Endothelial cell of umbilical vein (primary cell): Measurements from ENCODE around the gene MECP2. TPM values are rescaled to one million over a fixed set of nuclear protein-coding genes. Genes with fewer than 3 reads are reported as not detected.

ENCODE experiments used
- BruUV-seq: library from RNA; stranded (reverse); fragments of 400-500 nt; replicated peaks from 2 replicates; lab custom pipeline; 2021; lab: Mats Ljungman, UMichigan
- CTCF ChIA-PET: fragments of 300-600, 350-600 bp; sonication (Branson Sonifier 250); formaldehyde crosslinking; loops from one replicate; lab custom pipeline; 2021; ENCODE audit warnings: antibody characterized with exemption, inconsistent platforms; lab: Charles Lee
- POLR2A ChIA-PET: fragments of 300-600, 350-600 bp; sonication (Branson Sonifier 250); formaldehyde crosslinking; loops from one replicate; lab custom pipeline; 2021; ENCODE audit warnings: antibody characterized with exemption, inconsistent platforms; lab: Charles Lee
- DNase-seq: peaks from one replicate; pipeline ENCODE4 v3.0.0-alpha.2; 2011; ENCODE audit warnings: low read depth, low spot score
- FAIRE-seq: peaks from 2 replicates; lab custom pipeline; 2011; peaks lifted over from hg19 to GRCh38; lab: Jason Lieb, UNC
- H2AFZ ChIP-seq: 2 replicates; pipeline ENCODE4 v1.6.0; 2012; ENCODE audit warnings: low read depth, low read length, control low read depth, inconsistent platforms
- H3K27ac ChIP-seq: 2 replicates; pipeline ENCODE4 v1.5.1; 2011; ENCODE audit warnings: low read depth, mild to moderate bottlenecking, control low read depth, low read length, moderate library complexity; ENCODE audit not compliant: insufficient read depth
- H3K27me3 ChIP-seq, 2 experiments: 2 replicates each; pipeline versions ENCODE4 v1.6.0 to v1.6.1; 2011; ENCODE audit warnings: low read length in 2 of 2, mixed read lengths in 1 of 2; ENCODE audit not compliant: control insufficient read depth in 2 of 2, insufficient read depth in 2 of 2
- H3K36me3 ChIP-seq, 2 experiments: 2 replicates in 1 of 2; 3 replicates in 1 of 2; pipeline ENCODE4 v1.5.1; 2011; ENCODE audit warnings: low read length in 2 of 2, mild to moderate bottlenecking in 1 of 2, moderate library complexity in 1 of 2; ENCODE audit not compliant: control insufficient read depth in 2 of 2, insufficient read depth in 2 of 2; ENCODE audit errors: extremely low read depth in 1 of 2
- H3K4me1 ChIP-seq: 3 replicates; pipeline ENCODE4 v1.5.1; 2011; ENCODE audit warnings: mild to moderate bottlenecking, low read length; ENCODE audit not compliant: control insufficient read depth, insufficient read depth; ENCODE audit errors: extremely low read depth
- H3K4me2 ChIP-seq: 2 replicates; pipeline ENCODE4 v1.6.1; 2011; ENCODE audit warnings: low read length, control low read depth, mixed read lengths; ENCODE audit not compliant: insufficient read depth
- H3K4me3 ChIP-seq, 3 experiments: fragments of 200-600 bp in 1 of 3; sonication (generic), shearing (Covaris generic) in 1 of 3; replicated peaks in 1 of 3; 2 replicates each; pipeline ENCODE4 v1.5.1; 2011 to 2016; ENCODE audit warnings: control low read depth in 3 of 3, low read length in 3 of 3, mild to moderate bottlenecking in 2 of 3, inconsistent platforms in 1 of 3, low read depth in 1 of 3, moderate library complexity in 1 of 3; ENCODE audit not compliant: insufficient read depth in 1 of 3
- H3K79me2 ChIP-seq: 2 replicates; pipeline ENCODE4 v1.6.0; 2012; ENCODE audit warnings: low read length, inconsistent platforms; ENCODE audit not compliant: control insufficient read depth, insufficient read depth
- H3K9ac ChIP-seq: replicated peaks from 2 replicates; pipeline ENCODE3; 2011; ENCODE audit warnings: low read length, control low read depth; ENCODE audit not compliant: insufficient read depth; ENCODE audit errors: extremely low read depth
- H3K9me1 ChIP-seq: replicated peaks from 3 replicates; pipeline ENCODE4 v1.6.0; 2011; ENCODE audit warnings: mild to moderate bottlenecking, low read length; ENCODE audit not compliant: control insufficient read depth, insufficient read depth; ENCODE audit errors: extremely low read depth
- H3K9me3 ChIP-seq: replicated peaks from 2 replicates; pipeline ENCODE4 v1.5.1; 2012; ENCODE audit warnings: low read length, inconsistent platforms; ENCODE audit not compliant: control insufficient read depth, insufficient read depth
- H4K20me1 ChIP-seq: replicated peaks from 2 replicates; pipeline ENCODE3; 2011; ENCODE audit warnings: mild to moderate bottlenecking, low read length; ENCODE audit not compliant: control insufficient read depth, insufficient read depth; ENCODE audit errors: extremely low read depth
- EZH2 ChIP-seq: IDR thresholded peaks from 2 replicates; pipeline ENCODE4 v1.6.1; 2012; ENCODE audit warnings: borderline replicate concordance, low read depth, mild to moderate bottlenecking, moderate library complexity, low read length, inconsistent platforms; ENCODE audit not compliant: severe bottlenecking
- FOS ChIP-seq: IDR thresholded peaks from 2 replicates; pipeline ENCODE4 v1.6.1; 2011; ENCODE audit warnings: mild to moderate bottlenecking, low read length, moderate library complexity, borderline replicate concordance; ENCODE audit not compliant: insufficient read depth
- GATA2 ChIP-seq: IDR thresholded peaks from 2 replicates; pipeline ENCODE4 v1.7.0; 2011; ENCODE audit warnings: low read depth, mild to moderate bottlenecking, moderate library complexity, mixed read lengths, low read length; ENCODE audit not compliant: insufficient read length, insufficient read depth
- JUN ChIP-seq: IDR thresholded peaks from 2 replicates; pipeline ENCODE4 v1.6.1; 2011; ENCODE audit warnings: borderline replicate concordance, low read depth; ENCODE audit not compliant: insufficient read length, insufficient read depth
- MYC ChIP-seq: IDR thresholded peaks from one replicate; pipeline ENCODE4 v1.6.1; 2011; ENCODE audit warnings: mild to moderate bottlenecking, low read depth, low read length
- POLR2A ChIP-seq: IDR thresholded peaks from 2 replicates; pipeline ENCODE4 v1.6.1; 2012; ENCODE audit warnings: low read depth, mild to moderate bottlenecking, control low read depth, low read length
- POLR2AphosphoS5 ChIP-seq: IDR thresholded peaks from 2 replicates; pipeline ENCODE4 v1.6.1; 2012; ENCODE audit warnings: low read depth, mild to moderate bottlenecking, control low read depth, low read length, moderate library complexity; ENCODE audit not compliant: insufficient read depth
- dilution Hi-C: fragments of 300-500 bp; cut with MboI; formaldehyde crosslinking; loops from one replicate; pipeline ENCODE4 v1.15.0; 2019; ENCODE audit warnings: low sequenced_read_pairs; ENCODE audit not compliant: extremely low pct_ligation_motif_present
- intact Hi-C: fragments of 100-400 bp; cut with micrococcal nuclease; formaldehyde crosslinking; loops from one replicate; pipeline ENCODE4 v1.10.0; 2022
- polyA plus RNA-seq, 4 experiments: library from polyadenylated mRNA; depleted of rRNA in 3 of 4; stranded (reverse) in 3 of 4; unstranded in 1 of 4; fragments of >200 nt; gene quantifications; 2 replicates each; pipeline versions ENCODE4 v1.2.1 to v1.2.3, GENCODE V29; 2011 to 2012; ENCODE audit warnings: missing spikeins in 1 of 4
- total RNA-seq: library from RNA; stranded (reverse); gene quantifications from 2 replicates; pipeline ENCODE4 v1.2.3, GENCODE V29; 2021
- TF ChIP-seq, protein P1 (sequence below): IDR thresholded peaks from 2 replicates; pipeline ENCODE4 v1.6.1; 2011; ENCODE audit not compliant: insufficient read depth, insufficient read length
- TF ChIP-seq, protein P2 (sequence below), 2 donors: IDR thresholded peaks; 1 replicate in 1 of 2; 2 replicates in 1 of 2; pipeline ENCODE4 v1.5.1; 2011; ENCODE audit warnings: low read length in 2 of 2, mild to moderate bottlenecking in 2 of 2, moderate library complexity in 2 of 2, control low read depth in 1 of 2, inconsistent platforms in 1 of 2, low read depth in 1 of 2; ENCODE audit not compliant: insufficient read depth in 1 of 2; ENCODE audit errors: extremely low read depth in 1 of 2

MECP2 gene
- total and polyA plus RNA-seq, 2 donors (not counting 3 experiments of a cell fraction or from before 2014, with no cell fraction given) = 9.0 to 45.3 TPM

DNA sequence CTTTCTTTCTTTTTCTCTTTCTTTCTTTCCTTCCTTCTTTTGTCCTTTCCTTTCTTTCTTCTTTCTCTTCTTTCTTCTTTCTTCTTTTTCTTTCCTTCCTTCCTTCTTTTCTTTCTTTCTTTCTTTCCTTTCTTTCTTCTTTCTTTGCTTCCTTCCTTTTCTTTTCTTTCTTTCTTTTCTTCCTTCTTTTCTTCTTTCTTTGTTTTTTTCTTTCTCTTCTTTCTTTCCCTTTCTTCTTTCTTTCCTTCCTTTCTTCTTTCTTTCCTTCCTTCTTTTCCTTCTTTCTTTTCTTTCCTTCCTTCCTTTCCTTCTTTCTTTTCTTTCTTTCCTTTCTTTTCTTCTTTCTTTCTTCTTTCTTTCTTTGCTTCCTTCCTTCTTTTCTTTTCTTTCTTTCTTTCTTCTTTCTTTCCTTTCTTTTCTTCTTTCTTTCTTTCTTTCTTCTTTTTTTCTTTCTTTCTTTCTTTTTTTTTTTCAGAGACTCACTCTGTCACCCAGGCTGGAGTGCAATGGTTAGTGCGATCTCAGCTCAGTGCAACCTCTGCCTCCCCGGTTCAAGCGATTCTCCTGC lies 106.4 kb downstream of the MECP2 start:
- Histone ChIP-seq H3K79me2 (no peaks in the 10 kb centered on the region), H3K27me3 (no peaks in the 10 kb centered on the region), H3K9me3 (no peaks in the 10 kb centered on the region), H3K9ac (no peak overlapping the region), H3K36me3 (no peaks in the 10 kb centered on the region), H3K4me2 (no peak overlapping the region), H3K4me3 (no peak overlapping the region), H3K27ac (no peak overlapping the region), H4K20me1 (no peaks in the 10 kb centered on the region), H3K4me1 (no peaks in the 10 kb centered on the region), H3K9me1 (no peaks in the 10 kb centered on the region), H2AFZ (no peak overlapping the region)
- no TSS peak for BruUV-seq
- DNase-seq (no peak), FAIRE-seq (peak; percentile 70)
- TF ChIP-seq GATA2 = no peak
- TF ChIP-seq EZH2 = no peak
- TF ChIP-seq FOS = no peak
- no peak for TF ChIP-seq POLR2A
- TF ChIP-seq, protein P1, sequence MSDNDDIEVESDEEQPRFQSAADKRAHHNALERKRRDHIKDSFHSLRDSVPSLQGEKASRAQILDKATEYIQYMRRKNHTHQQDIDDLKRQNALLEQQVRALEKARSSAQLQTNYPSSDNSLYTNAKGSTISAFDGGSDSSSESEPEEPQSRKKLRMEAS = no peak
- no peak for TF ChIP-seq POLR2AphosphoS5
- no peak for TF ChIP-seq JUN
- no peak for TF ChIP-seq MYC
- TF ChIP-seq, protein P2, sequence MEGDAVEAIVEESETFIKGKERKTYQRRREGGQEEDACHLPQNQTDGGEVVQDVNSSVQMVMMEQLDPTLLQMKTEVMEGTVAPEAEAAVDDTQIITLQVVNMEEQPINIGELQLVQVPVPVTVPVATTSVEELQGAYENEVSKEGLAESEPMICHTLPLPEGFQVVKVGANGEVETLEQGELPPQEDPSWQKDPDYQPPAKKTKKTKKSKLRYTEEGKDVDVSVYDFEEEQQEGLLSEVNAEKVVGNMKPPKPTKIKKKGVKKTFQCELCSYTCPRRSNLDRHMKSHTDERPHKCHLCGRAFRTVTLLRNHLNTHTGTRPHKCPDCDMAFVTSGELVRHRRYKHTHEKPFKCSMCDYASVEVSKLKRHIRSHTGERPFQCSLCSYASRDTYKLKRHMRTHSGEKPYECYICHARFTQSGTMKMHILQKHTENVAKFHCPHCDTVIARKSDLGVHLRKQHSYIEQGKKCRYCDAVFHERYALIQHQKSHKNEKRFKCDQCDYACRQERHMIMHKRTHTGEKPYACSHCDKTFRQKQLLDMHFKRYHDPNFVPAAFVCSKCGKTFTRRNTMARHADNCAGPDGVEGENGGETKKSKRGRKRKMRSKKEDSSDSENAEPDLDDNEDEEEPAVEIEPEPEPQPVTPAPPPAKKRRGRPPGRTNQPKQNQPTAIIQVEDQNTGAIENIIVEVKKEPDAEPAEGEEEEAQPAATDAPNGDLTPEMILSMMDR (IDR thresholded peaks at IDR 0.05; ENCODE audit: extremely low read depth in 1 of 2, insufficient read depth in 1 of 2, low read depth in 1 of 2, low read length in 2 of 2) = no peak
- ChIA-PET CTCF (no interaction called here), POLR2A (no interaction called here)
- dilution Hi-C loops (no loop called here), intact Hi-C loops (no loop called here)
